SU-DHL-6 (cell line): ENCODE data around the gene KRTAP21-3.
"Not testable (repeated sequence)": the region's sequence is repeated elsewhere in the genome, so short reads cannot be mapped to it uniquely, and the experiment has no call there.

Experiments used
- H2AFZ ChIP-seq: fragments of 200-600 bp; sonication (generic); 2 replicates; pipeline ENCODE4 v1.6.1; 2014; ENCODE audit warnings: low read depth, mild to moderate bottlenecking, moderate library complexity, mixed read lengths, antibody characterized with exemption, low read length; ENCODE audit not compliant: severe bottlenecking
- H3F3A ChIP-seq: fragments of 200-600 bp; shearing (Covaris generic); 2 replicates; pipeline ENCODE4 v1.6.0; 2016; ENCODE audit warnings: antibody characterized with exemption, mild to moderate bottlenecking; ENCODE audit not compliant: insufficient read depth
- H3K27ac ChIP-seq: fragments of 200-600 bp; sonication (generic); 2 replicates; pipeline ENCODE4 v1.5.1; 2016; ENCODE audit warnings: low read depth, mild to moderate bottlenecking, low read length, moderate library complexity, mixed read lengths
- H3K27me3 ChIP-seq: fragments of 200-600 bp; sonication (generic), shearing (Covaris generic); 2 replicates; pipeline ENCODE4 v1.6.0; 2014; ENCODE audit warnings: mild to moderate bottlenecking, low read length
- H3K36me3 ChIP-seq: fragments of 200-600 bp; sonication (generic); 2 replicates; pipeline ENCODE4 v1.6.1; 2014; ENCODE audit warnings: mild to moderate bottlenecking, low read length, mixed read lengths
- H3K4me2 ChIP-seq: fragments of 300-600, 200-600 bp; shearing (Covaris generic), sonication (generic); 2 replicates; pipeline ENCODE4 v1.6.0; 2014; ENCODE audit warnings: low read length, low read depth, mild to moderate bottlenecking; ENCODE audit not compliant: poor library complexity, severe bottlenecking
- H3K4me3 ChIP-seq: fragments of 200-600 bp; sonication (generic); 2 replicates; pipeline ENCODE4 v1.5.1; 2014; ENCODE audit warnings: antibody characterized with exemption, low read length, mild to moderate bottlenecking, mixed read lengths; ENCODE audit not compliant: insufficient read depth, poor library complexity, severe bottlenecking
- H3K79me2 ChIP-seq: fragments of 200-600 bp; sonication (generic); 2 replicates; pipeline ENCODE4 v1.6.1; 2014; ENCODE audit warnings: mild to moderate bottlenecking, low read length, moderate library complexity; ENCODE audit not compliant: insufficient read depth
- H3K9ac ChIP-seq: fragments of 200-600 bp; sonication (generic); 2 replicates; pipeline ENCODE4 v1.7.0; 2014; ENCODE audit warnings: mild to moderate bottlenecking, low read length
- H3K9me2 ChIP-seq: fragments of 200-600 bp; sonication (generic); replicated peaks from 2 replicates; pipeline ENCODE4 v1.6.1; 2014; ENCODE audit warnings: low read length; ENCODE audit not compliant: insufficient read depth
- H3K9me3 ChIP-seq: fragments of 200-600 bp; sonication (generic); 2 replicates; pipeline ENCODE4 v1.6.1; 2014; ENCODE audit warnings: low read length, mixed read lengths; ENCODE audit not compliant: insufficient read depth
- H4K20me1 ChIP-seq: fragments of 200-600 bp; sonication (generic); 2 replicates; pipeline ENCODE4 v1.6.1; 2014; ENCODE audit warnings: low read depth, mild to moderate bottlenecking, antibody characterized with exemption, low read length, moderate library complexity, mixed read lengths
- CTCF ChIP-seq: fragments of 200-600 bp; sonication (generic); IDR thresholded peaks from one replicate; pipeline ENCODE4 v1.5.1; 2017; ENCODE audit warnings: antibody characterized with exemption, mild to moderate bottlenecking, low read length, moderate library complexity; ENCODE audit not compliant: insufficient read depth, poor library complexity, severe bottlenecking
- EZH2phosphoT487 ChIP-seq: fragments of 200-600 bp; sonication (generic), shearing (Covaris generic); conservative IDR thresholded peaks from 2 replicates; pipeline ENCODE4 v1.6.1; 2018; ENCODE audit warnings: mild to moderate bottlenecking, antibody characterized with exemption, low read length, moderate library complexity, mixed read lengths

Gene KRTAP21-3

GRCh38 chr21:30718239-30718909 is at the start of gene KRTAP21-3:
KRTAP21-3 (minus strand) TSS chr21:30718777; CDS start chr21:30718759, 18 bp downstream.
- Histone ChIP-seq H3K4me3 (no peak within 1 kb of the TSS), H3K4me2 (no peak within 1 kb of the TSS), H3F3A (no peaks in the 10 kb centered on the region), H3K27me3 (no peaks in the 10 kb centered on the region), H2AFZ (no peak within 1 kb of the TSS), H3K9ac (no peak within 1 kb of the TSS), H3K79me2 (no peaks in the 10 kb centered on the region), H3K36me3 (no peaks in the 10 kb centered on the region), H4K20me1 (no peaks in the 10 kb centered on the region), H3K9me2 (no peaks in the 10 kb centered on the region), H3K9me3 (no peaks in the 10 kb centered on the region), H3K27ac (no peak within 1 kb of the TSS)
- TF ChIP-seq EZH2phosphoT487 (no peak), CTCF (no peak)

- no peaks in the 10 kb centered on the region for H3K9me3 ChIP-seq
- no peak overlapping the region for H3K9ac ChIP-seq
- TF ChIP-seq CTCF (no peak), EZH2phosphoT487 (no peak)
- H4K20me1 ChIP-seq, result no peaks in the 10 kb centered on the region
- no peaks in the 10 kb centered on the region for H3K27me3 ChIP-seq
- H3K79me2 ChIP-seq, result no peaks in the 10 kb centered on the region
- H3K4me3 ChIP-seq, result no peak overlapping the region
- no peaks in the 10 kb centered on the region; the same call in 1 of the 2 replicates for H3K9me2 ChIP-seq
- H3K36me3 ChIP-seq, result no peaks in the 10 kb centered on the region
- H3K27ac ChIP-seq, result no peak overlapping the region
- no peak overlapping the region for H3K4me2 ChIP-seq
- no peaks in the 10 kb centered on the region for H3F3A ChIP-seq
- H2AFZ ChIP-seq, result no peak overlapping the region
Observed at GRCh38 chr21:30760776-30761175, 42.2 kb upstream of the KRTAP21-3 start.

- Histone ChIP-seq H3K9me2 (no peaks in the 10 kb centered on the region; the same call in 1 of the 2 replicates), H3F3A (no peaks in the 10 kb centered on the region), H3K79me2 (no peaks in the 10 kb centered on the region), H3K9me3 (no peaks in the 10 kb centered on the region), H3K36me3 (no peaks in the 10 kb centered on the region), H3K9ac (no peak overlapping the region), H3K4me2 (no peak overlapping the region), H3K27ac (no peak overlapping the region), H2AFZ (no peak overlapping the region), H3K27me3 (no peaks in the 10 kb centered on the region), H4K20me1 (no peaks in the 10 kb centered on the region), H3K4me3 (no peak overlapping the region)
- TF ChIP-seq EZH2phosphoT487 (no peak), CTCF (no peak)
Observed at GRCh38 chr21:30758306-30758705, 39.7 kb upstream of the KRTAP21-3 start.

GRCh38 chr21:30755328-30755727 is 36.8 kb upstream of the KRTAP21-3 start, which contains the start of gene KRTAP21-1:
KRTAP21-1 (minus strand) TSS chr21:30755428; CDS start chr21:30755378, 50 bp downstream.
- not testable (repeated sequence) for H3K9me3 ChIP-seq, H4K20me1 ChIP-seq, H3F3A ChIP-seq, H3K4me2 ChIP-seq, H3K36me3 ChIP-seq, H3K9me2 ChIP-seq, H3K27me3 ChIP-seq, H3K27ac ChIP-seq, H3K9ac ChIP-seq, H2AFZ ChIP-seq, H3K79me2 ChIP-seq, H3K4me3 ChIP-seq
